OCI-LY3 (cell line): ENCODE data around the gene ASTN1.

Source experiments
- EZH2phosphoT487 ChIP-seq: fragments of 200-600 bp; shearing (Covaris generic); IDR thresholded peaks from 2 replicates; pipeline ENCODE4 v1.6.1; 2018; ENCODE audit warnings: antibody characterized with exemption, mixed run types, low read depth
- TF ChIP-seq, protein P1 (sequence below): fragments of 200-600, 300-600 bp; sonication (generic); IDR thresholded peaks from 2 replicates; pipeline ENCODE4 v1.5.1; 2014; ENCODE audit warnings: antibody characterized with exemption, low read length, low read depth

DNA sequence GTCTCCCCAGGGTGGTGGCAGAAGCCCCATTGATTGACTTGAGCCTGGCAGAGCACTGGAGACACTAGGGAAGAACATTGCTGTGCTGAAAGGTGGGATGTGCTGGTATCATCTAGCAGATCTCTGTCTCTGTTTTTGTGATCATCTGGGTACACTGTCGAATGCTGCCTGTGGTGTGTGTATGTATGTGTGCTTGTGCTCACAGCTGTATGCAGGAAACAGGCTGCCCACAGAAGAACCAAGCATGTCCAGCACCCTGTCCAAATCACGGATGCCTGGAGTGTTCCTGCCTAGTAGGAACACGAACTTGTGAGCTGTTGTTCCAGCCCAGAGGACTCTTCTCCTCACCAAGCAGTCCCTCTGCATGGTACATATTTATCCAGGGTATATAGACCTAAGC, 7.8 kb upstream of the ASTN1 start:
- TF ChIP-seq, protein P1, sequence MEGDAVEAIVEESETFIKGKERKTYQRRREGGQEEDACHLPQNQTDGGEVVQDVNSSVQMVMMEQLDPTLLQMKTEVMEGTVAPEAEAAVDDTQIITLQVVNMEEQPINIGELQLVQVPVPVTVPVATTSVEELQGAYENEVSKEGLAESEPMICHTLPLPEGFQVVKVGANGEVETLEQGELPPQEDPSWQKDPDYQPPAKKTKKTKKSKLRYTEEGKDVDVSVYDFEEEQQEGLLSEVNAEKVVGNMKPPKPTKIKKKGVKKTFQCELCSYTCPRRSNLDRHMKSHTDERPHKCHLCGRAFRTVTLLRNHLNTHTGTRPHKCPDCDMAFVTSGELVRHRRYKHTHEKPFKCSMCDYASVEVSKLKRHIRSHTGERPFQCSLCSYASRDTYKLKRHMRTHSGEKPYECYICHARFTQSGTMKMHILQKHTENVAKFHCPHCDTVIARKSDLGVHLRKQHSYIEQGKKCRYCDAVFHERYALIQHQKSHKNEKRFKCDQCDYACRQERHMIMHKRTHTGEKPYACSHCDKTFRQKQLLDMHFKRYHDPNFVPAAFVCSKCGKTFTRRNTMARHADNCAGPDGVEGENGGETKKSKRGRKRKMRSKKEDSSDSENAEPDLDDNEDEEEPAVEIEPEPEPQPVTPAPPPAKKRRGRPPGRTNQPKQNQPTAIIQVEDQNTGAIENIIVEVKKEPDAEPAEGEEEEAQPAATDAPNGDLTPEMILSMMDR: no peak
- no peak for TF ChIP-seq EZH2phosphoT487
